ENCODE results near the gene NFIA.

GRCh38 chr1:61266738-61267137 lies 184.4 kb downstream of the NFIA start:
- no peak for TF ChIP-seq CTCF (IDR thresholded peaks at IDR 0.05)
- TF ChIP-seq POLR2A (IDR thresholded peaks at IDR 0.05): no peak
